Left kidney (tissue), 2 donors: ENCODE data around the gene STX12. TPM values are rescaled to one million over a fixed set of nuclear protein-coding genes. Genes with fewer than 3 reads are reported as not detected.
"Not testable (repeated sequence)": the region's sequence is repeated elsewhere in the genome, so short reads cannot be mapped to it uniquely, and the experiment has no call there.

Experiments
- DNase-seq: peaks from one replicate; pipeline ENCODE4 v3.0.0-alpha.2; 2013
- polyA plus RNA-seq: library from polyadenylated mRNA; unstranded; fragments of 120-200 nt; gene quantifications from one replicate; pipeline ENCODE4 v1.2.1, GENCODE V29; 2013; ENCODE audit not compliant: insufficient read length

The STX12 gene
- polyA plus RNA-seq, 1 donor: 54.7 TPM

DNA sequence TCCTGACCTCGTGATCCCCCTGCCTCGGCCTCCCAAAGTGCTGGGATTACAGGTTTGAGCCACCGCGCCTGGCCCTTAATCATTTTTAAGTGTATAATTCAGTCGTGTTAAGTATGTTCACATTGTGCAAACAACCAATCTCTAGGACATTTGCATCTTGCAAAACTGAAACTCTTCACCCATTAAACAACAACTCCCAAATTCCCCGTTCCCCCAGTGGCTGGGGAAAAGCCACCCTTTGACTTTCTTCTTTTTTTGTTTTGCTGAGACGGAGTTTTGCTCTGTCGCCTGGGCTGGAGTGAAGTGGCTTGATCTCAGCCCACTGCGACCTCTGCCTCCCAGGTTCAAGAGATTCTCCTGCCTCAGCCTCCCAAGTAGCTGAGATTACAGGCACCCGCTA, 92.8 kb downstream of the STX12 start:
- DNase-seq: no peak

- DNase-seq: no peak
These were observed 95.5 kb downstream of the STX12 start for GRCh38 chr1:27868556-27868931.

DNA sequence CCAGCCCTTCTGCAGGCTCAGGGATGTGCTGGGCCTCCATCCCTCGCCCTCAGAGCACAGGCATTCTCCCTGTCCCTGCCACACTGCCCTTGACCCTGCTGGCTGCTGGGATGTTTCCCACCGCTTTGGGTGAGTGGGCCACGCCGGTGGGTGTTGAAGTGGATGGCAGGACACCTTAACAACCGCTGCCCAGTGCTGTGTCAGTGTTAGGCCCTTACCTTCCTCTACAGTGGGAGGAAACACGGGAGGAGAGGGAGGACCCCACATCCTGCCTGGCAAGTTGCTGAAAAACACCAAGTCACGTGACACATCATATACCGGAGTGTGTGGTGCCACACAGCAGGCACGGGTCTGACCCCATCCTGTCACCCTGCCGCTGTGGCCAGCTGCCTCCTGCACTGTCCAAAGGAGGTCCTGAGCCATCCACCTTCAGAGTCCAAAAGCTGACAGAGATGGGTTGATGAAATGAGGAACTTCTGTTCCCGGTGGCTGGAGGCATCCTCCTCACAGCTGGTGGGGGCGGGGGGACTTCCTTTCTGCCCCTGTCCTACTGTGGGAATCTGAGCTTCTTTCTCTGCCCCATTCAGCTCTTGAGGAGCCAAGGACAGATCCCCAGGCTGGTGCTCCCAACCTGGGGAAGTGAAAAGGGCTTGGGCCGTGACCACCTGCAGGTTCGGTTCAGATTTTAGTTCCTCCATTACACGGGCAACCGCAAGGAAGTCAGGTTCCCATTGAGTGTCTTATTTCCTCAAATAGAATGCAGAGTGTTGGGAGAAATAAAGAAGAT, 96.1 kb downstream of the STX12 start:
- DNase-seq: no peak

- no peak for DNase-seq
These were observed 96.7 kb downstream of the STX12 start for GRCh38 chr1:27869719-27870085.

DNA sequence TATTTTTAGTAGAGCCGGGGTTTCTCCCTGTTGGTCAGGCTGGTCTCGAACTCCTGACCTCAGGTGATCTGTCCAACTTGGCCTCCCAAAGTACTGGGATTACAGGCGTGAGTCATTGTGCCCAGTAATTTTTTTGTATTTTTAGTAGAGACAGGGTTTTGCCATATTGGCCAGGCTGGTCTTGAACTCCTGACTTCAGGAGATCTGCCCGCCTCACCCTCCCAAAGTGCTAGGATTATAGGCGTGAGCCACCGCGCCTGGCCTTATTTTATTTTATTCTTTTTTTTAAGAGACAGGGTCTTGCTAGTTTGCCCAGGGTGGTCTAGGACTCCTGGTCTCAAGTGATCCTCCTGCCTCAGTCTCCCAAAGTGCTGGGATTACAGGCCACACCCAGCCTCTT, 98.1 kb downstream of the STX12 start:
- DNase-seq: not testable (repeated sequence)

DNA sequence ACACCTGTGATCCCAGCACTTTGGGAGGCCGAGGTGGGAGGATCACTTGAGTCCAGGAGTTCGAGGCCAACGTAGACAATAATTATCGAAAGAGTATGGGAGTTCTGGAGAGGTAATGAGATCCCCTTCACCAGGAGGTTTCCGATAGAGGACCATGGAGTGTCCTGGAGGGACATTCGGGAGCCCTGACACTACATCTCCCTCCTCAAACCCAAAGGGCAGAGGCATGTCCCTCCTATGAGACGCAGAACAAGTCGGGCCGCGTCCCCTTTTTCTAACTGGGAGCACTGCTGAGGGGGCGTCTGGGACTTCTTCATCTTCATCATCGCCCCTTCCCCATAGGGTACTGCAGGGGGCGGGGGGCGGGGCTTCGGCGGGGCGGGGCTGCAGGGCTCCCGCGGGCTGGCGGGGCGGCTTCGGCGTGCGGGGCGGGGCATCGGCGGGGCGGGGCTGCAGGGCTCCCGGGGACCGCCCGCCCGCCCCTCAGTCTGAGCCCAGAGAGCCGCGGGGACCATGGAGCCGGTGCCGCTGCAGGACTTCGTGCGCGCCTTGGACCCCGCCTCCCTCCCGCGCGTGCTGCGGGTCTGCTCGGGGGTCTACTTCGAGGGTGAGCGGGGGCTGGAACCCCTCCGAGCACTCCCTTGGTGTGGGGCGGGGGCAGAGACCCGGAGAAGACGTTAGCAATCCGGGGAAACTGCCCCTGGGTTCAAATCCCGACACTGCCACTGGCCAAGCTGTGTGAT, 99.2 kb downstream of the STX12 start, which contains the start of gene THEMIS2:
THEMIS2 (plus strand) TSS at position 486 of the 743 bp plus-strand sequence; CDS start at position 514, 28 bp downstream.
- DNase-seq: no peak

GRCh38 chr1:27872802-27873551, 100.0 kb downstream of the STX12 start:
- DNase-seq: no peak

GRCh38 chr1:27873671-27874384, 100.8 kb downstream of the STX12 start:
- DNase-seq: no peak

Other genes with a start within 250 kb of the STX12 start
- gene AHDC1, start 169.1 kb upstream of the STX12 start, polyA plus RNA-seq: 43.2 TPM
- 1.2 TPM for gene FGR, start 138.0 kb upstream of the STX12 start, polyA plus RNA-seq
- gene IFI6, start 101.0 kb upstream of the STX12 start, polyA plus RNA-seq: 14.9 TPM
- gene FAM76A, start 47.3 kb upstream of the STX12 start, polyA plus RNA-seq: 20.4 TPM
- gene PPP1R8, start 57.6 kb downstream of the STX12 start, polyA plus RNA-seq: 55.5 TPM
- gene THEMIS2, start 99.3 kb downstream of the STX12 start, polyA plus RNA-seq: 2.3 TPM
- gene RPA2, start 141.4 kb downstream of the STX12 start, polyA plus RNA-seq: 58.8 TPM
- 12.8 TPM for gene SMPDL3B, start 161.8 kb downstream of the STX12 start, polyA plus RNA-seq
- gene XKR8, start 186.8 kb downstream of the STX12 start, polyA plus RNA-seq: 7.8 TPM